NCI-H2107 treated with DMSO at 0.1 percent for 48 hours (cell line): ENCODE data around the gene HIP1.
"Not testable (repeated sequence)": the region's sequence is repeated elsewhere in the genome, so short reads cannot be mapped to it uniquely, and the experiment has no call there.

Experiments
- DNase-seq: peaks from one replicate; lab custom pipeline; 2025; ENCODE audit not compliant: unreplicated experiment; lab: John Stamatoyannopoulos, UW

The HIP1 gene

DNA sequence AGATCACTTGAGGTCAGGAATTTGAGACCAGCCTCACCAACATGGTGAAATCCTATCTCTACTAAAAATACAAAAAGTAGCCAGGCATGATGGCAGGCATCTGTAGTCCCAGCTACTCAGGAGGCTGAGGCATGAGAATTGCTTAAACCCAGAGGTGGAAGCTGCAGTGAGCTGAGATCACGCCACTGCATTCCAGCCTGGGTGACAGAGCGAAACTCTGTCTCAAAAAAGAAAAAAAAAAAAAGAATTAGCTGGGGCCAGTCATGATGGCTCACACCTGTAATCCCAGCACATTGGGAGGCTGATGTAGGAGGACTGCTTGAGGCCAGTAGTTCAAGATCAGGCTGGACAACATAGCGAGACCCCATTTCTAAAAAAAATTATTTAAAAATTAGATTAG, 21.0 kb downstream of the HIP1 start:
- not testable (repeated sequence) for DNase-seq

GRCh38 chr7:75716992-75717626, 21.6 kb downstream of the HIP1 start:
- DNase-seq = no peak

DNA sequence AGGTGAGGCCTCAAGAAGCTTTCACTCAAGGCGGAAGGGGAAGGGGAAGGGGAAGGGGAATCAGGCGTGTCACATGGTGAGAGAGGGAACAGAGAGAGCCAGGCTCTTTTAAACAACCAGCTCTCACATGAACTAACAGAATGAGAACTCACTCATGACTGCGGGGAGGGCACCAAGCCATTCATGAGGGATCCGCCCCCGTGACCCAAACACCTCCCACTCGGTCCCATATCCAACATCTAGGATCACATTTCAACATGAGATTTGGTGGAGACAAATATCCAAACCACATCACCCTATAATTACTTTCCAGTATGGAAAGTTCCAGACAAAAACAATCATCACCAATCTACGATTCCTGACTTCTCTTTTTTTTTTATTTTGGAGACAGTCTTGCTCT, 22.9 kb downstream of the HIP1 start:
- DNase-seq = no peak

GRCh38 chr7:75712517-75713361, 26.0 kb downstream of the HIP1 start:
- no peak for DNase-seq

- no peak for DNase-seq
Observed at GRCh38 chr7:75711656-75712514, 26.9 kb downstream of the HIP1 start.

DNA sequence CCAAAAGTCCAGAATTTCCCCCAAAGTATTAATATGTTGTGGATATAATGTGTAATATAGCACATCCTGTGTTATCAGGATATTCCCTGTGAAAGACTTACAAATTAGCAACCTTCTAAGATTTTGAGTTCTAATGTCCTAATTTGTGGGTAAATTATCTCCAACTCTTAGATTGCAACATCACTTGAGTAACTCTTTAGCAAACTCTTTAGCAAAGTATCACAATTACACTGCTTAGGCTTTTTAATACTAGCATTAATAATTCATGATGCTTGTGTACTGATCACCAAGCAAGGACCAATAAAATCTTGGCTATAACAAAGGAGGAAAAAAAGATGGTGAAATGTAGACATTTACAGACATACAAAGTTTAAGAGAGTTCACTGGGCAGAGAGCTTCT, 27.7 kb downstream of the HIP1 start:
- DNase-seq = no peak

DNA sequence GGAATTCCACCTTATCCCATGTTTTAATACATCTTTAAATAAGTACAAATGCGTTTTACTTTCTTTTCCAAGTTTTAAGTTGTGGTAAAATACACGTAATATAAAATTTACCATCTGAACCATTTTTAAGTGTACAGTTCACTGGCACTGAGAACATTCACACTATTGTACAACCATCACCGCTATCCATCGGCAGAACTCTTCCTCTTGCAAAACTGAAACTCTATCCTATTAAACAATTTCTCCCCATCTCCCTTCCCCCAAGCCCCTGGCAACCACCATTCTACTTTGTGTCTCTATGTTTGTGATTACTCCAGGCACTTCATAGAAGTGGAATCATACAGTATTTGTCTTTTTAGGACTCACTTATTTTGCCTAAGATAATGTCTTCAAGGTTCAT, 33.8 kb downstream of the HIP1 start:
- peak; percentile 17 for DNase-seq

DNA sequence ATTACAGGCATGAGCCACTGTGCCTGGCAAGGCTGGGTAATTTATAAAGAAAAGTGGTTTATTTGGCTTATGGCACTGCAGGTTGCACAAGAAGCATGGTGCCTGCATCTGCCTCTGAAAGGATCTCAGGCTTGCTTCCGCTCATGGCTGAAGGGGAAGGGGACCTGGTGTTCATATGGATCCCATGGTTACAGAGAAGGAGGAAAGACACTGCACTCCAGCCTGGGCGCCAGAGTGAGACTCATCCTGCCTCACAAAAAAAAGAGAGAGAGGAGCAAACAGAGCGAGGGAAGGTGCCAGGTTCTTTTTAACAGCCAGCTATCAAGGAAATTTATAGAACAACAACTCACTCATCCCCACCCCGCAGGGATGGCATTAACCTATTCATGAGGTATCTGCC, 36.2 kb downstream of the HIP1 start:
- no peak for DNase-seq

DNA sequence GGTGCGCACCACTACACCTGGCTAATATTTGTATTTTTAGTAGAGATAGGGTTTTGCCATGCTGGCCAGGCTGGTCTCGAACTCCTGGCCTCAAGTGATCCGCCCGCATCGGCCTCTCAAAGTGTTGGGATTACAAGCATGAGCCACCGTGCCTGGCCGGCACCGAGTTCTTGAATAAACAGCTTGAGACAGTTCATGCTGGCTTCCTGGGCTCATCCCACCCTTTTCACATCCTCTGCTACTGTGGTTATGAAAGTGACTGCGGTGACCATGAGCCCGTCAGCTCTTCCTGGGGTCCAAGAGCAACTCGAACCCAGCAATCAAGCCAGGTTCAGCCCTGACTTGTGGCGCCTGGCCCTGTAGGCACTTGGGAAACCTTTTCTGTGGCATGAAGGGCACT, 38.7 kb downstream of the HIP1 start:
- no peak for DNase-seq

GRCh38 chr7:75698358-75698757, 40.4 kb downstream of the HIP1 start:
- DNase-seq = no peak

DNA sequence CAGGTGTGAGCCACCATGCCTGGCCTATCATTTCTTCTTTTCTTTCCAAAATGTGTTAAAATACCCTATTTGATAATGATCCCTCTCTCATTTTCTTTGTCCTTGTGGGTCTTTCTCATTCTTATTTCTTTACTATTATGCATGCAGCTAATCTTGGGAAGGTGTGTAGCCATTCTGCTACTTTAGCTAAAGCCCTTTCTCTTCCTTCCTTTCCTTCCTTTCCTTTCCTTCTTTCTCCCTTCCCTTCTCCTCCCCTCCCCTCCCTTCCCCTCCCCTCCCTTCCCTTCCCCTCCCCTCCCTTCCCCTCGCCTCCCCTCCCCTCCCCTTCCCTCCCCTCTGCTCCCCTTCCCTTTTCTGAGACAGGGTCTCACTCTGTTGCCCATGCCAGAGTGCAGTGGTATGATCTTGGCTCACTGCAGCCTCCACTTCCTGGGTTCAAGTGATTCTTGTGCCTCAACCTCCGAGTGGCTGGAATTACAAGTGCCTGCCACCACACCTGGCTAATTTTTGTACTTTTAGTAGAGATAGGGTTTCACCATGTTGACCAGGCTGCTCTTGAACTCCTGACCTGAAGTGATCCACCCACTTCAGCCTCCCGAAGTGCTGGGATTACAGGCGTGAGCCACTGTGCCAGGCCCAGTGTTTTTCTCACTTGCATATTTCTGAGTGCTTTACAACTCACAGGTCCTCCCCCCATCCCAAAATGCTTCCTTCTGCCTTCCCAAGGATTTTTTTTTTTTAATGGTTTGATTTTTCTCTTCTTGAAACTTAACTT, 42.3 kb downstream of the HIP1 start:
- no peak for DNase-seq

- peak; percentile 47 for DNase-seq
Observed at GRCh38 chr7:75694638-75695399, 43.9 kb downstream of the HIP1 start.

GRCh38 chr7:75693668-75694067, 45.1 kb downstream of the HIP1 start:
- not testable (repeated sequence) for DNase-seq

GRCh38 chr7:75691793-75692543, 46.8 kb downstream of the HIP1 start:
- no peak for DNase-seq

GRCh38 chr7:75690121-75690523, 48.6 kb downstream of the HIP1 start:
- DNase-seq = peak; percentile 39

GRCh38 chr7:75689246-75690099, 49.3 kb downstream of the HIP1 start:
- peak; percentile 69 for DNase-seq

DNA sequence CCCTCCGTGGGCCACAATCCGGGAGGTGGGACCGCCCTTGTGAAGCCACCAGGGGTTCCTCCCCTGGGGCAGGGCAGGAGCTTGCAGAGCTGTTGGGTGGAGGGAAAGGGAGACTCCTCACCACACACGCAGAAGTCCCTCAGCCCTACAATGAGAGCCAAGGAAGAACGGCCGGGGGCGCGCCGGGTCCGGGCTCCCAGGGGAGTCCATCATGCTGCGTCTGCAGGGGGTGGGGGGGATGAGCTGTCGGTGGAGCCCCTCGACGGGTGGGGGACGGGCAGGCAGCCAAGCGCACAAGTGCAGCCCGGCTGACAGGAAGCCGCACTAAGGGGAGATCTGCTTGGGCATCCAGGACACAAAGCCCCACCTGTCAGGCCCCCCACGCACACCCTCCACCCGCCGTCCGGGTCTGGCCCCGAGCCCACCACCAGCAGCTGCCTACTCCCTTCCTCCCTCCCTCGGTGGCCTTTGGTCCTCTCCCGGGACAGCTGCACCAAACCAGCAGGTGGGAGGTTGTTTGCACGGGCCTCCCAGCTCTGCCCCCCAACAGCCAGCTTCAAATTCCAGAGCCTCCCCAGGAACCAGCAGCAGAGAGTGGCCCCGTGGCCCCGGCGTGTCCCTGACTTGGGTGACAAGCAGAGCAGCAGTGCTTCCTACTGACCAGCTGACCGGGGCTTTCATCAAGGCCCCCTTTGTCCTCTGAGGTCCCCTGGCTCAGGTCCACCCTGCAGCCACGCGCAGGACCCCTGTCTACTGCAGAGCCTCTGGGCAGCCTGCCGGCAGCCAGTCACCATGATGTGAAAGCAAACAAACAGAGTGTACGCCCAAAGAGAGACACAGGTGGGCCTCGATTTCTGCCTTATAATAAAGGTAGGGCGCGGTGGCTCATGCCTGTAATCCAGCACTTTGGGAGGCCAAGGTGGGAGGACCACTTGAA, 50.3 kb downstream of the HIP1 start:
- DNase-seq = peak; percentile 89
